Measurements from ENCODE around the gene CRTC1. TPM values are rescaled to one million over a fixed set of nuclear protein-coding genes. Genes with fewer than 3 reads are reported as not detected.

CRTC1 gene
- total and polyA plus RNA-seq, 9 of the 15 experiments (the other 6 are each of a cell fraction or from before 2014, with no cell fraction given): 0.25 to 3.8 (median 1.2) TPM; not detected in 2

- TF ChIP-seq ZBTB40 (IDR thresholded peaks at IDR 0.05): 0 out of 2 replicates have a peak, but pooled peaks have one; percentile 19
- no peak for TF ChIP-seq ZBTB40 (CRISPR knock-in tag; IDR thresholded peaks at IDR 0.05)
- TF ChIP-seq LEF1 (IDR thresholded peaks at IDR 0.05): no peak
- no peak for TF ChIP-seq PRPF4 (IDR thresholded peaks at IDR 0.05; ENCODE audit: insufficient read depth, low read depth, low read length, poor library complexity, severe bottlenecking)
- TF ChIP-seq CCAR2 (IDR thresholded peaks at IDR 0.05; ENCODE audit: low read depth, low read length): no peak
- TF ChIP-seq WHSC1 (IDR thresholded peaks at IDR 0.05; ENCODE audit: low read length): no peak
- no peak for TF ChIP-seq EP400 (IDR thresholded peaks at IDR 0.05)
- TF ChIP-seq SP1 (CRISPR knock-in tag; IDR thresholded peaks at IDR 0.05): peak; percentile 59
- no peak for TF ChIP-seq JUN (IDR thresholded peaks at IDR 0.05; ENCODE audit: borderline replicate concordance, low read depth, low read length)
- no peak for TF ChIP-seq JUN (CRISPR knock-in tag; IDR thresholded peaks at IDR 0.05; ENCODE audit: borderline replicate concordance)
- TF ChIP-seq TBL1XR1 (IDR thresholded peaks at IDR 0.05; ENCODE audit: low read length in 2 of 2): no peak
- no peak for TF ChIP-seq PHB (CRISPR knock-in tag; IDR thresholded peaks at IDR 0.05)
- no peak for TF ChIP-seq RFX7 (CRISPR knock-in tag; IDR thresholded peaks at IDR 0.05)
- no peak for TF ChIP-seq ZNF717 (CRISPR knock-in tag; IDR thresholded peaks at IDR 0.05)
- peak in 1 of 2 experiments; percentile 41; a peak in 1 of 4 replicates for TF ChIP-seq HDAC1 (IDR thresholded peaks at IDR 0.05)
- no peak for TF ChIP-seq NFATC3 (IDR thresholded peaks at IDR 0.05)
- no peak for TF ChIP-seq RUNX1 (IDR thresholded peaks at IDR 0.05; ENCODE audit: low read depth)
- TF ChIP-seq TSC22D4 (tag; IDR thresholded peaks at IDR 0.05): no peak
- TF ChIP-seq NR4A1 (CRISPR knock-in tag; IDR thresholded peaks at IDR 0.05): no peak
- TF ChIP-seq NR4A1 (tag; IDR thresholded peaks at IDR 0.05): 0 out of 2 replicates have a peak, but pooled peaks have one; percentile 24
- peak; percentile 20; the same call in 1 of the 2 replicates for TF ChIP-seq MAX (CRISPR knock-in tag; IDR thresholded peaks at IDR 0.05)
Observed at GRCh38 chr19:18785179-18786124, 102.0 kb downstream of the CRTC1 start (continued).

Measured in K562 (cell line).